ENCODE measurements around the gene PIH1D2.
"Not testable (repeated sequence)": the region's sequence is repeated elsewhere in the genome, so short reads cannot be mapped to it uniquely, and the experiment has no call there.

Gene PIH1D2

DNA sequence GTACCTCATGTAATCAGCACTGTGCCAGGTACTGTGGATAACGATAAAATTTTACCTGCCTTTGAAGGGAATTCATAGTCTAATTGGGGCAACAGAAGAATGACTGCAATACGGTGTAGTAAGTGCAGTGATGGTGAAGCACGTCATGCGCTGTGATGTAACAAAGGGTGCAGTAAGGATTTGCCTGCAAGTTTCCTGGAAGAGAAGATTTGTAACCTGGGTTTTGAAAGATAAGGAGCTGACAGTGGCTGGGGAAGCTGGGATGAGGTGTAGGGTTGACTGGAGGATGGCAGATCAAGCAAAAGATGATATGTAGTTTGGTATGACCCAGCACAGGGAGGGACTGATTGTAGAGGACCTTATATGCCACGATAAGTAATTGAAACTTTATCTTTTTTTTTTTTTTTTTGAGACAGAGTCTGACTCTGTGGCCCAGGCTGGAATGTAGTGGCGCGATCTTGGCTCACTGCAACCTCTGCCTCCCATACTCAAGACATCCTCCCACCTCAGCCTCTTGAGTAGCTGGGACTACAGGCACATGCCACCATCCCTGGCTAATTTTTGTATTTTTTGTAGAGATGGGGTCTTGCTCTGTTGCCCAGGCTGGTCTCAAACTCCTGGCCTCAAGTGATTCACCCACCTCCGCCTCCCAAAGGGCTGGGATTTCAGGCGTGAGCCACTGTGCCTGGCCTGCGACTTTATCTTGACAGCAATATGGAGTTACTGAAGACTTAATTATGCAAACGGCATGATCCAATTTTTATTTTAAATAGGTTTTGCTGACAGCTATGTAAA, 24.1 kb upstream of the PIH1D2 start:
- ATAC-seq = no peak
- TF ChIP-seq ZNF70 (CRISPR knock-in tag; IDR thresholded peaks at IDR 0.05) = no peak
- no peak for TF ChIP-seq ZFP3 (CRISPR knock-in tag; IDR thresholded peaks at IDR 0.05)
- no peak for TF ChIP-seq ZNF565 (CRISPR knock-in tag; conservative IDR thresholded peaks at IDR 0.05; ENCODE audit: low read depth)
- no peak for TF ChIP-seq TOX (CRISPR knock-in tag; IDR thresholded peaks at IDR 0.05; ENCODE audit: borderline replicate concordance)
- TF ChIP-seq, protein P1, sequence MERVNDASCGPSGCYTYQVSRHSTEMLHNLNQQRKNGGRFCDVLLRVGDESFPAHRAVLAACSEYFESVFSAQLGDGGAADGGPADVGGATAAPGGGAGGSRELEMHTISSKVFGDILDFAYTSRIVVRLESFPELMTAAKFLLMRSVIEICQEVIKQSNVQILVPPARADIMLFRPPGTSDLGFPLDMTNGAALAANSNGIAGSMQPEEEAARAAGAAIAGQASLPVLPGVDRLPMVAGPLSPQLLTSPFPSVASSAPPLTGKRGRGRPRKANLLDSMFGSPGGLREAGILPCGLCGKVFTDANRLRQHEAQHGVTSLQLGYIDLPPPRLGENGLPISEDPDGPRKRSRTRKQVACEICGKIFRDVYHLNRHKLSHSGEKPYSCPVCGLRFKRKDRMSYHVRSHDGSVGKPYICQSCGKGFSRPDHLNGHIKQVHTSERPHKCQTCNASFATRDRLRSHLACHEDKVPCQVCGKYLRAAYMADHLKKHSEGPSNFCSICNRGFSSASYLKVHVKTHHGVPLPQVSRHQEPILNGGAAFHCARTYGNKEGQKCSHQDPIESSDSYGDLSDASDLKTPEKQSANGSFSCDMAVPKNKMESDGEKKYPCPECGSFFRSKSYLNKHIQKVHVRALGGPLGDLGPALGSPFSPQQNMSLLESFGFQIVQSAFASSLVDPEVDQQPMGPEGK (CRISPR knock-in tag; IDR thresholded peaks at IDR 0.05; ENCODE audit: borderline replicate concordance) = no peak
- no peak for TF ChIP-seq GLIS3 (CRISPR knock-in tag; IDR thresholded peaks at IDR 0.05)
- TF ChIP-seq ZFP30 (CRISPR knock-in tag; IDR thresholded peaks at IDR 0.05) = no peak
- no peak for TF ChIP-seq CSRNP3 (CRISPR knock-in tag; IDR thresholded peaks at IDR 0.05)
- TF ChIP-seq ARNTL (CRISPR knock-in tag; IDR thresholded peaks at IDR 0.05; ENCODE audit: borderline replicate concordance, low read depth) = no peak
- no peak for TF ChIP-seq SNAI2 (CRISPR knock-in tag; IDR thresholded peaks at IDR 0.05)
- no peak for TF ChIP-seq CREB5 (CRISPR knock-in tag; IDR thresholded peaks at IDR 0.05; ENCODE audit: low read depth)
- TF ChIP-seq CSDC2 (CRISPR knock-in tag; IDR thresholded peaks at IDR 0.05) = no peak
- TF ChIP-seq OSR1 (CRISPR knock-in tag; IDR thresholded peaks at IDR 0.05) = no peak
- no peak for TF ChIP-seq ZNF8 (CRISPR knock-in tag; IDR thresholded peaks at IDR 0.05)
- no peak for TF ChIP-seq TCF4 (CRISPR knock-in tag; IDR thresholded peaks at IDR 0.05; ENCODE audit: borderline replicate concordance)
- no peak for TF ChIP-seq ZC3H10 (CRISPR knock-in tag; IDR thresholded peaks at IDR 0.05)
- no peak for TF ChIP-seq TSHZ2 (CRISPR knock-in tag; IDR thresholded peaks at IDR 0.05)
- no peak for TF ChIP-seq BACH2 (CRISPR knock-in tag; IDR thresholded peaks at IDR 0.05; ENCODE audit: borderline replicate concordance)
- TF ChIP-seq ESRRG (CRISPR knock-in tag; IDR thresholded peaks at IDR 0.05) = no peak
- no peak for TF ChIP-seq PPARA (CRISPR knock-in tag; IDR thresholded peaks at IDR 0.05; ENCODE audit: borderline replicate concordance)

GRCh38 chr11:112096194-112096593, 22.4 kb upstream of the PIH1D2 start:
- no peak for TF ChIP-seq ESRRG (CRISPR knock-in tag; IDR thresholded peaks at IDR 0.05)
- TF ChIP-seq, protein P2, sequence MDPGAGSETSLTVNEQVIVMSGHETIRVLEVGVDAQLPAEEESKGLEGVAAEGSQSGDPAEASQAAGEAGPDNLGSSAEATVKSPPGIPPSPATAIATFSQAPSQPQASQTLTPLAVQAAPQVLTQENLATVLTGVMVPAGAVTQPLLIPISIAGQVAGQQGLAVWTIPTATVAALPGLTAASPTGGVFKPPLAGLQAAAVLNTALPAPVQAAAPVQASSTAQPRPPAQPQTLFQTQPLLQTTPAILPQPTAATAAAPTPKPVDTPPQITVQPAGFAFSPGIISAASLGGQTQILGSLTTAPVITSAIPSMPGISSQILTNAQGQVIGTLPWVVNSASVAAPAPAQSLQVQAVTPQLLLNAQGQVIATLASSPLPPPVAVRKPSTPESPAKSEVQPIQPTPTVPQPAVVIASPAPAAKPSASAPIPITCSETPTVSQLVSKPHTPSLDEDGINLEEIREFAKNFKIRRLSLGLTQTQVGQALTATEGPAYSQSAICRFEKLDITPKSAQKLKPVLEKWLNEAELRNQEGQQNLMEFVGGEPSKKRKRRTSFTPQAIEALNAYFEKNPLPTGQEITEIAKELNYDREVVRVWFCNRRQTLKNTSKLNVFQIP (CRISPR knock-in tag; IDR thresholded peaks at IDR 0.05; ENCODE audit: borderline replicate concordance, low read depth) = no peak
- TF ChIP-seq GLIS3 (CRISPR knock-in tag; IDR thresholded peaks at IDR 0.05) = no peak
- TF ChIP-seq TOX (CRISPR knock-in tag; IDR thresholded peaks at IDR 0.05; ENCODE audit: borderline replicate concordance) = no peak
- TF ChIP-seq BACH2 (CRISPR knock-in tag; IDR thresholded peaks at IDR 0.05; ENCODE audit: borderline replicate concordance) = no peak
- no peak for TF ChIP-seq SNAI2 (CRISPR knock-in tag; IDR thresholded peaks at IDR 0.05)
- TF ChIP-seq ZNF8 (CRISPR knock-in tag; IDR thresholded peaks at IDR 0.05) = no peak
- TF ChIP-seq ISL1 (CRISPR knock-in tag; IDR thresholded peaks at IDR 0.05) = no peak
- TF ChIP-seq OSR1 (CRISPR knock-in tag; IDR thresholded peaks at IDR 0.05) = no peak
- TF ChIP-seq ZC3H10 (CRISPR knock-in tag; IDR thresholded peaks at IDR 0.05) = no peak
- TF ChIP-seq CSDC2 (CRISPR knock-in tag; IDR thresholded peaks at IDR 0.05) = no peak
- no peak for TF ChIP-seq PPARA (CRISPR knock-in tag; IDR thresholded peaks at IDR 0.05; ENCODE audit: borderline replicate concordance)
- TF ChIP-seq ZNF70 (CRISPR knock-in tag; IDR thresholded peaks at IDR 0.05) = no peak
- TF ChIP-seq CSRNP3 (CRISPR knock-in tag; IDR thresholded peaks at IDR 0.05) = no peak

DNA sequence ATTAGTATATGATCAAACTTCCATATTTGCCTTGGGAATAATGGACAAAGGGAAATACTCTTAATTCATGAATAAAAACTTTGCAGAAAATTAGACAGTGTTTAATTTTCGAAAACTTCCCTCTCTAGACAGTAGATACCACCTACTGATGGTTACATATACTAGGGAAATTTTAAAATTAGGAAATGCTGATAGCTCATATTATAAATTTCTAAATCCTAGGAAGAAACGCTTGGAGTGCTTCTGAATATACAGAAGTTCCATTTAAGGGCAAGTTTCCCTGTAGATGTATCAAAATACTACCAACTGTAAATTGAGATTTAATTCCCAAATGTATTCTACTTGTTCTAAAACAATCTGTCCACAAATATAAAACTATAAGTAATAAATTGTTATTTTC, 21.5 kb upstream of the PIH1D2 start:
- ATAC-seq = not testable (repeated sequence)

More at GRCh38 chr11:112096194-112096593, 22.4 kb upstream of the PIH1D2 start:
- no peak for ATAC-seq

All from SK-N-SH treated with all-trans-retinoic acid at 6 μM for 48 hours (cell line).